GM19397 (cell line): ENCODE measurements around the gene DACT3.

Experiments
- ATAC-seq: cut with Tn5 transposase; IDR thresholded peaks from one replicate; pipeline ENCODE4 v1.9.1; 2021; ENCODE audit warnings: mild to moderate bottlenecking, moderate library complexity; ENCODE audit not compliant: unreplicated experiment

Gene DACT3

GRCh38 chr19:46614114-46614722 lies 46.8 kb downstream of the DACT3 start:
- ATAC-seq: no peak

DNA sequence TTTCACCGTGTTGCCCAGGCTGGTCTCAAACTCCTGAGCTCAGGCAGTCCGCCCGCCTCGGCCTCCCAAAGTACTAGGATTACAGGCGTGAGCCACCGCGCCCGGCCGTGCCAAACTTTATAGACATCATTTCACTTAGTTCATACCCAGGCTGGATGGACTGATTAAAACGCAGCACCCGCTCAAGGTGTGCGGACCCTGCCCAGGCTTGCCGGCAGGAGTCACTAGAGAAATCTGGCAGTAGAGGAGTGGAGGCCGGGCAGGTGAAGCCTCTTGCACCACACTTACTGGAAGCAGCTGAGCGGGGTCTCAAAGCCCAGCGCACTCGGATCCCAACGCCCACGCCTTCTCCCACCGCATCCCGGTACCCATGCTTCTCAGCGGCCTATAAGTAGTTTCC lies 47.5 kb downstream of the DACT3 start:
- ATAC-seq: no peak

DNA sequence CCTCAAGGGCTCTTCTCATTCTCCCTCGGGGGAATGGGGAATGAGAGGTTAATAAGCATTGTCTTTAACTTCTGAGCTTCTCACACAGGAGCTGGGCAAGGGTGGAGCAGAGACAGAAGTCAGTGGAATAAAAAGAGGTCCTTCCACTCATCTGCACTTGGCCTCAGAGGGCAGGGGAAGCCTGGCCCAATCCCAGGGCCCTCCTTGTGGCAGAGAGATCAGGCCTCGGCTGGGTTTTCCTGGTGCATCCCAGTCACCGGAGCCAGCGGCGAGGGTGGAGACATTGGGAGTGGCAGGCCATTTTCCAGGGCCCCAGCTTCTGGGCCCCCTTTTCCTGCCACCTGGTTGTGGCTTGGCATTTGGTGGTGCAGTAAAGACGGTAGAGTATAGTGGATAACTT lies 49.2 kb downstream of the DACT3 start:
- ATAC-seq: no peak

GRCh38 chr19:46610851-46611770 lies 49.9 kb downstream of the DACT3 start:
- ATAC-seq: no peak

DNA sequence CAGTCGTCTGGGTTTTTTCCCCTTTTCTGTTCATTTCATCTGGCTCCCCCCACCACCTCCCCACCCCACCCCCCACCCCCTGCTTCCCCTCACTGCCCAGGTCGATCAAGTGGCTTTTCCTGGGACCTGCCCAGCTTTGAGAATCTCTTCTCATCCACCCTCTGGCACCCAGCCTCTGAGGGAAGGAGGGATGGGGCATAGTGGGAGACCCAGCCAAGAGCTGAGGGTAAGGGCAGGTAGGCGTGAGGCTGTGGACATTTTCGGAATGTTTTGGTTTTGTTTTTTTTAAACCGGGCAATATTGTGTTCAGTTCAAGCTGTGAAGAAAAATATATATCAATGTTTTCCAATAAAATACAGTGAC lies 50.6 kb downstream of the DACT3 start:
- no peak for ATAC-seq

GRCh38 chr19:46609511-46610412 lies 51.2 kb downstream of the DACT3 start:
- no peak for ATAC-seq

GRCh38 chr19:46608581-46609345 lies 52.2 kb downstream of the DACT3 start:
- ATAC-seq: no peak

DNA sequence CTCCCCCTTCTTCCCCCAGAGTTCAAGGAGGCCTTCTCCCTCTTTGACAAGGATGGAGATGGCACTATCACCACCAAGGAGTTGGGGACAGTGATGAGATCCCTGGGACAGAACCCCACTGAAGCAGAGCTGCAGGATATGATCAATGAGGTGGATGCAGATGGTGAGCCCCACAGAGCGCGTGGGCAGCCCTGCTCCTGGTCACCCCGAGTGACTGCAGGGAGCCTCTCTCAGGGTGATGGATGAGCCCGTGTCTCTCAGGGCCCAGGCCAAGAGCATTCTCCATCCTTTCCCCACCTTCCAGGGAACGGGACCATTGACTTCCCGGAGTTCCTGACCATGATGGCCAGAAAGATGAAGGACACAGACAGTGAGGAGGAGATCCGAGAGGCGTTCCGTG lies 52.8 kb downstream of the DACT3 start:
- ATAC-seq: no peak

DNA sequence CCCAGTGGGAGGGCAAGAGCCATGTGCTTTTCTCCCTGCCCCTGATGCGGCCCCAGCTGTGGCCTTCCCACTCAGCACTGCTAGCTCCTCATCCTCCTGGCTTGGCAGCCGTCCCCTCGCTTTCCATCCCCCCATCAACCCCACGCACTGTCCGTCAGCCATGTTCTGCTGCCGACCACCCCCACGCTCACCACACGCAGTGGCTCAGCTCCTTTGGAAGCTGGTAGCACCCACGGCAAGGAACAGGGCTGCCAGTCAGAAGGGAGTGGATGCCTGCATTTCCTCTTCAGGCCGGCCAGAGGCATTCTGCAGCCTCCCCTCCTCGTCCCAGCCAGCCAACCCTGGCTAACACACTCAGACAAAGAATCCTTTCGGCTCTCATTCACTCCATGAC lies 53.5 kb downstream of the DACT3 start:
- ATAC-seq: no peak

DNA sequence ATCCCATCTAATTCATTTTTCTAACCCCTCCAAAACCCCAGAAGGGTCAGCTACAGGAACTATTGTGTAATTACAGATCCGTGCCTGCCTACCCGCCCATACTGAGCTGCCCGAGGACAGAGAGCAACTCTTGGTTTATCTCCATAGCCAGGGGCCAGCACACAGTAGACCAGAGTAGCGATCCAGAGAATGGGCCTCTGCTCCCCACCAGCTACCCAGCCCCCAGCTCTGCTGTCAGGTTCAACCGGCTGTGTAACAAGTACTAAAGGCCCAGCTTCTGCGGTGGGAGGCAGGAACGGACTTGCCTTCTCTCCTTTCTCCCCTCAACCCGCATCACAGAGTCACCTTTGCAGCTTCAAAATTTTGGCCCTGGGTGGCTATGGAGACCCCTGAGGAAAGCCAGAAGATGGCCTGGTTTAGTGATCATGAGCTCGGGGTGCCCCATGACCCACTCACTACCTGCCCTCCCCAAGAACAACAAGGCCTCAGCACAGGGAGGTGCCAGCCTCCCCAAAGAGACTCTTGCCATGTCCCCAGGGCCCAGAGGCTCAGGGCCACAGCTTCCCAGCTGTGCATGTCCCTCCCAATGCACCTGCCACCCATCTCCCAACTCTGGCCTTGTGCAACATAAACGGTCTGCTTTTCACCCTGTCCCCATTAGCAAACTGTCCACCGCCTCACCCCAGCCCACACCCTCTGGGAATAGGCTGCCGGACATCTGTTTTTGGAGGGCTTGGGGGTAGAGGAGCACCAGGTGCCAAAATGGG lies 54.1 kb downstream of the DACT3 start:
- no peak for ATAC-seq

GRCh38 chr19:46606019-46606418 lies 55.0 kb downstream of the DACT3 start:
- ATAC-seq: no peak

- ATAC-seq: no peak
These were observed 55.6 kb downstream of the DACT3 start for GRCh38 chr19:46605356-46605821.

GRCh38 chr19:46604781-46605355 lies 56.1 kb downstream of the DACT3 start:
- ATAC-seq: no peak

DNA sequence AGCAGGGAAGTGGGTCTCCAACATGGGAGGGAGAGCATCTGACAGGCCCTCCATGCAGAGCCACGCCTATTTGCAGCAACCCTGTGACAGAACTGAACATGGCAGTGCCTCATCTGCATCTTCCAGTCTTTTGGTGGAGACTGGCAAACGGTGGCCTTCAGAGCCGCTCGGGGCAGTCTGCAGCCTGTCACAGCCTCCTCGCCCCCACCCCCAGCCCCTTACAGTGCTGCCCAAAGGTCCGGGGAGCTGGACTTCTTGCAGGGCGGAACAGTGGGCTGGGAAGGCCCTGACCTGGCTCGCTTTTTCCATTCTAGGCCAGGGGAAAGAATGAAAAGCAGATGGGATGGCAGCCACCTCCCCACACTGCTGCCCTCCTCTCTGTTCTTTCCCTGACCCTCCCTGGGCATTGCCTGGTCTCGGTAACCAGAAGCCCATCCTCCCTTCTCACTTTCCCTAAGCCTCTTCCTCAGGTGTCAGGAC lies 57.2 kb downstream of the DACT3 start:
- no peak for ATAC-seq

DNA sequence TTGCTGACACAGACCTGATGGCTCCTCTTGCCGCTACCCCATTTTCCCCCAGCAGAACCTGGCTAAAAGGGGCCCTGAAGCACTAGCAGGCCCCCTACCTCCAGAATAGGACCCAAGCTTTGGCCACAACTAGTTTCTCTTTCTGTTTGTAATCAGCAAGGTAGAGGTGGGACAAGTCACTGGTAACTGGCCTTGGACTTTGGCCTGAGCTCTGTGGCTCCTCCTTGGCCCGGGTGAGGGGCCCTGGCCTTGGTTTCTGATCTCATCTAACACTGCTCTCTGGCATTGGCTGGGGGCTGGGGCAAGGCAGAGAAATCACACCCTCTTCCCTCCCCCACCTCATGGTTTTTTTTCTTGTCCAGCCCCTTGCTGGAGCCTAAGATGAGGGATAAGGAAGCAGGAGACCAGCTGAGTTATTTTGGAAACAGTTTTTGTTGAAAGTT lies 57.8 kb downstream of the DACT3 start:
- no peak for ATAC-seq

- no peak for ATAC-seq
These were observed 58.4 kb downstream of the DACT3 start for GRCh38 chr19:46602392-46603194.

DNA sequence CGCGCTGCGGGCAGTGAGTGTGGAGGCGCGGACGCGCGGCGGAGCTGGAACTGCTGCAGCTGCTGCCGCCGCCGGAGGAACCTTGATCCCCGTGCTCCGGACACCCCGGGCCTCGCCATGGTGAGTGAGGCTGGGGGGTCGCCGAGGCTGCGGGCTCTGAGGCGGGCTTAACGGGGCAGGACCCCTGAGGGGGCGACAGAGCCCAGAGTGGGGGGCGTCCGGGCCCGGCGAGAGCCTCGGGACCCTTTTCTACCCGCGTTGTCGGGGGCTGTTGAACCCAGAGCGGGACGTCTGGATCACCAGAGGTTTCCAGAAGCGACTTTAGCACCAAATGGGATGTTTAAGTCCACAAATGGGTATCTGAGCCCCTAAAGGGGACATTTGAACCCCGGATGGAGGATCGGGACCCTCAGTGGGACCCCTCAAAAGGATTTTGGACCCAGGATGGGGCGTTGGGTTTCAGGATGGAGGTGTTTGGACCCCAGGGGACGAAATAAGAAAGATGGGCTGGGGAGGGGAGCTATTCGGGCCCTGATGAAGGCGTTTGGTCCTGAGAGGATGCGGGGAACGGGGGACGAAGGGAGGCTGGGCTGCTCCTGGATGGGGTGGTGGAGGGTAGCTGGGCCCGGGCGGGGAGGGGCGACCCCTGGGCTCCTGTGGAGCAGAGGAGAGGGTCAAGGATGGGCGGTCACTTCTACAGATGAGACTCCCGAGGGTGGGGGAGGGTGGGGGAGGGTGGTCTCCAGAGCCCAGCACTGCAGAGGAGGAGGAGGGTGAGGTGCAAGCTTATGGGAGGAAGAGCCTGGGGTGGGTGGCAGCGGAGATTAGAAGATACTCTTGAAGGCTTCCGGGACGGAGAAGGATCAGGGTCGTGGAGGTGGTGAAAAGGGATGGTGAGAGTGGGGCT lies 59.4 kb downstream of the DACT3 start, which contains the start of gene CALM3:
CALM3 (plus strand) TSS at position 13 of the 907 bp plus-strand sequence; CDS start at position 118, 105 bp downstream.
- no peak for ATAC-seq
